GM23338 (cell line): Measurements from ENCODE around the gene STARD3. TPM values are rescaled to one million over a fixed set of nuclear protein-coding genes. Genes with fewer than 3 reads are reported as not detected.
A peak's percentile ranks its signal among the peaks of the same experiment; 100 is the strongest.

Experiments
- ATAC-seq: fragments of 200-7000 bp; cut with Tn5 transposase; 3 replicates; pipeline ENCODE4 v1.9.1; 2020
- DNase-seq: peaks from one replicate; pipeline ENCODE4 v3.0.0-alpha.2; 2015; ENCODE audit warnings: low spot score
- H2AFZ ChIP-seq: fragments of 200-600 bp; sonication (generic); 2 replicates; pipeline ENCODE4 v1.8.0; 2016; ENCODE audit warnings: antibody characterized with exemption, mild to moderate bottlenecking, moderate library complexity
- H3F3A ChIP-seq: fragments of 200-600 bp; sonication (generic); replicated peaks from 2 replicates; pipeline ENCODE4 v1.8.0; 2017; ENCODE audit warnings: antibody characterized with exemption, mixed run types, low read depth
- H3K27ac ChIP-seq: fragments of 200-600 bp; sonication (generic); 2 replicates; pipeline ENCODE4 v1.6.1; 2016; ENCODE audit warnings: low read depth
- H3K27me3 ChIP-seq: fragments of 200-600 bp; sonication (generic); 2 replicates; pipeline ENCODE4 v1.8.0; 2016; ENCODE audit warnings: mild to moderate bottlenecking, mixed run types, moderate library complexity; ENCODE audit not compliant: insufficient read depth
- H3K36me3 ChIP-seq: fragments of 200-600 bp; sonication (generic); 2 replicates; pipeline ENCODE4 v1.8.0; 2016; ENCODE audit warnings: mild to moderate bottlenecking; ENCODE audit not compliant: insufficient read depth
- H3K4me1 ChIP-seq: fragments of 200-600 bp; sonication (generic); 2 replicates; pipeline ENCODE4 v1.8.0; 2016; ENCODE audit warnings: mild to moderate bottlenecking, moderate library complexity; ENCODE audit not compliant: insufficient read depth
- H3K4me2 ChIP-seq: fragments of 200-600 bp; sonication (generic); 2 replicates; pipeline ENCODE4 v1.7.1; 2017; ENCODE audit warnings: mixed run types
- H3K4me3 ChIP-seq: fragments of 200-600 bp; sonication (generic); 2 replicates; pipeline ENCODE4 v1.6.1; 2016; ENCODE audit warnings: mixed run types
- H3K79me2 ChIP-seq: fragments of 200-600 bp; sonication (generic); replicated peaks from 2 replicates; pipeline ENCODE4 v1.8.0; 2017; ENCODE audit warnings: mild to moderate bottlenecking; ENCODE audit not compliant: insufficient read depth
- H3K9me2 ChIP-seq: fragments of 200-600 bp; sonication (generic); 2 replicates; pipeline ENCODE4 v1.8.0; 2017; ENCODE audit not compliant: insufficient read depth
- H4K20me1 ChIP-seq: fragments of 200-600 bp; sonication (generic); replicated peaks from 2 replicates; pipeline ENCODE4 v1.8.0; 2017; ENCODE audit warnings: mild to moderate bottlenecking; ENCODE audit not compliant: insufficient read depth
- H3K27ac Mint-ChIP-seq: 2 replicates; pipeline ENCODE4 v1.8.0; 2020; ENCODE audit warnings: inconsistent platforms, mild to moderate bottlenecking, moderate library complexity, mixed read lengths
- H3K27me3 Mint-ChIP-seq: 3 replicates; pipeline ENCODE4 v1.8.0; 2022; ENCODE audit warnings: low read depth, mild to moderate bottlenecking, moderate library complexity, mixed read lengths, inconsistent platforms; ENCODE audit not compliant: insufficient read depth, poor library complexity
- H3K36me3 Mint-ChIP-seq: 3 replicates; pipeline ENCODE4 v1.8.0; 2021; ENCODE audit warnings: low read depth, mild to moderate bottlenecking, inconsistent platforms, moderate library complexity, mixed read lengths
- H3K4me1 Mint-ChIP-seq: 3 replicates; pipeline ENCODE4 v1.8.0; 2020; ENCODE audit warnings: mild to moderate bottlenecking, inconsistent platforms, mixed read lengths
- H3K4me3 Mint-ChIP-seq: 3 replicates; pipeline ENCODE4 v1.8.0; 2021; ENCODE audit warnings: moderate library complexity, mild to moderate bottlenecking, inconsistent platforms, mixed read lengths
- H3K9me3 Mint-ChIP-seq: 3 replicates; pipeline ENCODE4 v1.8.0; 2020; ENCODE audit warnings: moderate library complexity, mild to moderate bottlenecking, inconsistent platforms, mixed read lengths
- CREB1 ChIP-seq: fragments of 250-450 bp; sonication (Bioruptor Pico); IDR thresholded peaks from 2 replicates; pipeline ENCODE4 v1.5.0; 2020; ENCODE audit warnings: low read depth, mild to moderate bottlenecking, moderate library complexity
- ETS1 ChIP-seq: IDR thresholded peaks from 2 replicates; pipeline ENCODE4 v1.6.1; 2016; ENCODE audit warnings: antibody characterized with exemption
- EZH2 ChIP-seq: fragments of 200-600 bp; sonication (generic); IDR thresholded peaks from one replicate; pipeline ENCODE4 v1.8.0; 2017; ENCODE audit warnings: antibody characterized with exemption, mild to moderate bottlenecking, low read depth; ENCODE audit not compliant: unreplicated experiment
- EZH2phosphoT487 ChIP-seq: fragments of 200-600 bp; sonication (generic); IDR thresholded peaks from one replicate; pipeline ENCODE4 v1.8.1; 2018; ENCODE audit warnings: antibody characterized with exemption; ENCODE audit not compliant: unreplicated experiment
- JUNB ChIP-seq: IDR thresholded peaks from one replicate; pipeline ENCODE4 v1.6.1; 2016; ENCODE audit warnings: antibody characterized with exemption; ENCODE audit not compliant: unreplicated experiment
- NANOG ChIP-seq: IDR thresholded peaks from 2 replicates; pipeline ENCODE4 v1.6.1; 2016; ENCODE audit warnings: antibody characterized with exemption, borderline replicate concordance
- POLR2AphosphoS5 ChIP-seq: IDR thresholded peaks from 2 replicates; pipeline ENCODE4 v1.6.1; 2016; ENCODE audit warnings: antibody characterized with exemption, low read depth
- REST ChIP-seq: IDR thresholded peaks from one replicate; pipeline ENCODE4 v1.6.1; 2018; ENCODE audit warnings: antibody characterized with exemption; ENCODE audit not compliant: unreplicated experiment
- STAT1 ChIP-seq: IDR thresholded peaks from one replicate; pipeline ENCODE4 v1.6.1; 2016; ENCODE audit warnings: antibody characterized with exemption; ENCODE audit not compliant: unreplicated experiment
- ZNF114 ChIP-seq: fragments of 250-450 bp; sonication (Bioruptor Pico); IDR thresholded peaks from 2 replicates; pipeline ENCODE4 v1.5.0; 2020; ENCODE audit warnings: mild to moderate bottlenecking, moderate library complexity
- ZNF331 ChIP-seq: fragments of 250-450 bp; sonication (Bioruptor Pico); IDR thresholded peaks from 2 replicates; pipeline ENCODE4 v1.5.0; 2020; ENCODE audit warnings: low read depth, mild to moderate bottlenecking, moderate library complexity
- polyA plus RNA-seq: library from polyadenylated mRNA; unstranded; fragments of >200 nt; fragmentation: Nextera tagmentation; extraction: Ambion mirVana; gene quantifications from 2 replicates; pipeline ENCODE4 v1.2.1, GENCODE V29; 2016
- total RNA-seq: library from RNA; depleted of rRNA; stranded (reverse); fragments of >200 nt; shearing (Covaris generic); gene quantifications from 2 replicates; pipeline ENCODE4 v1.2.3, GENCODE V29; 2014
- TF ChIP-seq, protein P1 (sequence below), 2 experiments: fragments of 200-600 bp in 1 of 2; sonication (generic) in 1 of 2; conservative IDR thresholded peaks; 2 replicates each; pipeline versions ENCODE4 v1.5.1 to v1.6.1; 2016 to 2017; ENCODE audit warnings: antibody characterized with exemption in 2 of 2, low read depth in 2 of 2, mild to moderate bottlenecking in 2 of 2, moderate library complexity in 1 of 2
- TF ChIP-seq, protein P2 (sequence below): fragments of 250-450 bp; sonication (Bioruptor Pico); IDR thresholded peaks from 2 replicates; pipeline ENCODE4 v1.5.0; 2020; ENCODE audit warnings: mild to moderate bottlenecking, moderate library complexity

Gene STARD3
- total and polyA plus RNA-seq, 2 experiments from 2014 or later, result 26.4 to 53.3 TPM

GRCh38 chr17:39598047-39598481, 38.9 kb upstream of the STARD3 start:
- Mint-ChIP-seq H3K4me1 (peaks cover 57% of the 10 kb centered on the region), H3K9me3 (no peaks in the 10 kb centered on the region), H3K27ac (no peak overlapping the region), H3K4me3 (peak overlapping the region; percentile 46; the same call in 1 of the 3 replicates), H3K36me3 (no peaks in the 10 kb centered on the region), H3K27me3 (peaks cover 99% of the 10 kb centered on the region)
- TF ChIP-seq EZH2 (no peak), JUNB (no peak), STAT1 (no peak), EZH2phosphoT487 (no peak), ZNF331 (CRISPR knock-in tag) (no peak), REST (no peak), ZNF114 (CRISPR knock-in tag) (no peak), NANOG (no peak), CREB1 (no peak), ETS1 (no peak), POLR2AphosphoS5 (no peak)
- TF ChIP-seq, protein P1, sequence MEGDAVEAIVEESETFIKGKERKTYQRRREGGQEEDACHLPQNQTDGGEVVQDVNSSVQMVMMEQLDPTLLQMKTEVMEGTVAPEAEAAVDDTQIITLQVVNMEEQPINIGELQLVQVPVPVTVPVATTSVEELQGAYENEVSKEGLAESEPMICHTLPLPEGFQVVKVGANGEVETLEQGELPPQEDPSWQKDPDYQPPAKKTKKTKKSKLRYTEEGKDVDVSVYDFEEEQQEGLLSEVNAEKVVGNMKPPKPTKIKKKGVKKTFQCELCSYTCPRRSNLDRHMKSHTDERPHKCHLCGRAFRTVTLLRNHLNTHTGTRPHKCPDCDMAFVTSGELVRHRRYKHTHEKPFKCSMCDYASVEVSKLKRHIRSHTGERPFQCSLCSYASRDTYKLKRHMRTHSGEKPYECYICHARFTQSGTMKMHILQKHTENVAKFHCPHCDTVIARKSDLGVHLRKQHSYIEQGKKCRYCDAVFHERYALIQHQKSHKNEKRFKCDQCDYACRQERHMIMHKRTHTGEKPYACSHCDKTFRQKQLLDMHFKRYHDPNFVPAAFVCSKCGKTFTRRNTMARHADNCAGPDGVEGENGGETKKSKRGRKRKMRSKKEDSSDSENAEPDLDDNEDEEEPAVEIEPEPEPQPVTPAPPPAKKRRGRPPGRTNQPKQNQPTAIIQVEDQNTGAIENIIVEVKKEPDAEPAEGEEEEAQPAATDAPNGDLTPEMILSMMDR (conservative IDR thresholded peaks at IDR 0.05; ENCODE audit: low read depth in 2 of 2), result no peak
- TF ChIP-seq, protein P2, sequence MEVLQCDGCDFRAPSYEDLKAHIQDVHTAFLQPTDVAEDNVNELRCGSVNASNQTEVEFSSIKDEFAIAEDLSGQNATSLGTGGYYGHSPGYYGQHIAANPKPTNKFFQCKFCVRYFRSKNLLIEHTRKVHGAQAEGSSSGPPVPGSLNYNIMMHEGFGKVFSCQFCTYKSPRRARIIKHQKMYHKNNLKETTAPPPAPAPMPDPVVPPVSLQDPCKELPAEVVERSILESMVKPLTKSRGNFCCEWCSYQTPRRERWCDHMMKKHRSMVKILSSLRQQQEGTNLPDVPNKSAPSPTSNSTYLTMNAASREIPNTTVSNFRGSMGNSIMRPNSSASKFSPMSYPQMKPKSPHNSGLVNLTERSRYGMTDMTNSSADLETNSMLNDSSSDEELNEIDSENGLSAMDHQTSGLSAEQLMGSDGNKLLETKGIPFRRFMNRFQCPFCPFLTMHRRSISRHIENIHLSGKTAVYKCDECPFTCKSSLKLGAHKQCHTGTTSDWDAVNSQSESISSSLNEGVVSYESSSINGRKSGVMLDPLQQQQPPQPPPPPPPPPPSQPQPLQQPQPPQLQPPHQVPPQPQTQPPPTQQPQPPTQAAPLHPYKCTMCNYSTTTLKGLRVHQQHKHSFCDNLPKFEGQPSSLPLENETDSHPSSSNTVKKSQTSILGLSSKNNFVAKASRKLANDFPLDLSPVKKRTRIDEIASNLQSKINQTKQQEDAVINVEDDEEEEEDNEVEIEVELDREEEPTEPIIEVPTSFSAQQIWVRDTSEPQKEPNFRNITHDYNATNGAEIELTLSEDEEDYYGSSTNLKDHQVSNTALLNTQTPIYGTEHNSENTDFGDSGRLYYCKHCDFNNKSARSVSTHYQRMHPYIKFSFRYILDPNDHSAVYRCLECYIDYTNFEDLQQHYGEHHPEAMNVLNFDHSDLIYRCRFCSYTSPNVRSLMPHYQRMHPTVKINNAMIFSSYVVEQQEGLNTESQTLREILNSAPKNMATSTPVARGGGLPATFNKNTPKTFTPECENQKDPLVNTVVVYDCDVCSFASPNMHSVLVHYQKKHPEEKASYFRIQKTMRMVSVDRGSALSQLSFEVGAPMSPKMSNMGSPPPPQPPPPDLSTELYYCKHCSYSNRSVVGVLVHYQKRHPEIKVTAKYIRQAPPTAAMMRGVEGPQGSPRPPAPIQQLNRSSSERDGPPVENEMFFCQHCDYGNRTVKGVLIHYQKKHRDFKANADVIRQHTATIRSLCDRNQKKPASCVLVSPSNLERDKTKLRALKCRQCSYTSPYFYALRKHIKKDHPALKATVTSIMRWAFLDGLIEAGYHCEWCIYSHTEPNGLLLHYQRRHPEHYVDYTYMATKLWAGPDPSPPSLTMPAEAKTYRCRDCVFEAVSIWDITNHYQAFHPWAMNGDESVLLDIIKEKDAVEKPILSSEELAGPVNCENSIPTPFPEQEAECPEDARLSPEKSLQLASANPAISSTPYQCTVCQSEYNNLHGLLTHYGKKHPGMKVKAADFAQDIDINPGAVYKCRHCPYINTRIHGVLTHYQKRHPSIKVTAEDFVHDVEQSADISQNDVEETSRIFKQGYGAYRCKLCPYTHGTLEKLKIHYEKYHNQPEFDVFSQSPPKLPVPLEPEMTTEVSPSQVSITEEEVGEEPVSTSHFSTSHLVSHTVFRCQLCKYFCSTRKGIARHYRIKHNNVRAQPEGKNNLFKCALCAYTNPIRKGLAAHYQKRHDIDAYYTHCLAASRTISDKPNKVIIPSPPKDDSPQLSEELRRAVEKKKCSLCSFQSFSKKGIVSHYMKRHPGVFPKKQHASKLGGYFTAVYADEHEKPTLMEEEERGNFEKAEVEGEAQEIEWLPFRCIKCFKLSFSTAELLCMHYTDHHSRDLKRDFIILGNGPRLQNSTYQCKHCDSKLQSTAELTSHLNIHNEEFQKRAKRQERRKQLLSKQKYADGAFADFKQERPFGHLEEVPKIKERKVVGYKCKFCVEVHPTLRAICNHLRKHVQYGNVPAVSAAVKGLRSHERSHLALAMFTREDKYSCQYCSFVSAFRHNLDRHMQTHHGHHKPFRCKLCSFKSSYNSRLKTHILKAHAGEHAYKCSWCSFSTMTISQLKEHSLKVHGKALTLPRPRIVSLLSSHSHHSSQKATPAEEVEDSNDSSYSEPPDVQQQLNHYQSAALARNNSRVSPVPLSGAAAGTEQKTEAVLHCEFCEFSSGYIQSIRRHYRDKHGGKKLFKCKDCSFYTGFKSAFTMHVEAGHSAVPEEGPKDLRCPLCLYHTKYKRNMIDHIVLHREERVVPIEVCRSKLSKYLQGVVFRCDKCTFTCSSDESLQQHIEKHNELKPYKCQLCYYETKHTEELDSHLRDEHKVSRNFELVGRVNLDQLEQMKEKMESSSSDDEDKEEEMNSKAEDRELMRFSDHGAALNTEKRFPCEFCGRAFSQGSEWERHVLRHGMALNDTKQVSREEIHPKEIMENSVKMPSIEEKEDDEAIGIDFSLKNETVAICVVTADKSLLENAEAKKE (CRISPR knock-in tag), result no peak
- H3K4me3 ChIP-seq, result no peak overlapping the region
- H2AFZ ChIP-seq, result no peak overlapping the region
- H3K27ac ChIP-seq, result no peak overlapping the region
- DNase-seq, result no peak
- H4K20me1 ChIP-seq, result peaks cover 19% of the 10 kb centered on the region
- H3K27me3 ChIP-seq, result peaks cover 100% of the 10 kb centered on the region
- H3K36me3 ChIP-seq, result no peaks in the 10 kb centered on the region
- H3K4me2 ChIP-seq, result no peak overlapping the region; the same call in 1 of the 2 replicates
- peaks cover 53% of the 10 kb centered on the region for H3F3A ChIP-seq
- H3K9me2 ChIP-seq, result no peaks in the 10 kb centered on the region
- peaks cover 70% of the 10 kb centered on the region for H3K4me1 ChIP-seq
- no peaks in the 10 kb centered on the region for H3K79me2 ChIP-seq
- no peak for ATAC-seq
